Spleen (tissue), 11 donors: ENCODE measurements around the gene FOCAD. TPM values are rescaled to one million over a fixed set of nuclear protein-coding genes. Genes with fewer than 3 reads are reported as not detected.

ENCODE experiments used
- DNase-seq: peaks from one replicate; pipeline ENCODE4 v3.0.0-alpha.2; 2020
- H3K27ac ChIP-seq, 8 donors: fragments of 200-600 bp; sonication (generic) in 7 of 8; 1 replicate in 4 of 8; 2 replicates in 4 of 8; pipeline versions ENCODE4 v1.5.0 to v1.8.0; 2016 to 2021; ENCODE audit warnings: inconsistent platforms in 4 of 8, mild to moderate bottlenecking in 4 of 8, moderate library complexity in 1 of 8
- H3K27me3 ChIP-seq, 7 donors: fragments of 200-600 bp; sonication (generic) in 6 of 7; replicated peaks in 1 of 7; 1 replicate in 4 of 7; 2 replicates in 3 of 7; pipeline versions ENCODE4 v1.5.0 to v1.8.0; 2016 to 2021; ENCODE audit warnings: inconsistent platforms in 3 of 7, mild to moderate bottlenecking in 1 of 7
- H3K36me3 ChIP-seq, 6 donors: fragments of 200-600 bp; sonication (generic) in 5 of 6; 1 replicate in 4 of 6; 2 replicates in 2 of 6; pipeline versions ENCODE4 v1.5.0 to v1.8.0; 2016 to 2021; ENCODE audit warnings: inconsistent platforms in 2 of 6
- H3K4me1 ChIP-seq, 6 donors: fragments of 200-600 bp; sonication (generic) in 5 of 6; 1 replicate in 3 of 6; 2 replicates in 3 of 6; pipeline versions ENCODE4 v1.5.0 to v1.8.0; 2016 to 2021; ENCODE audit warnings: inconsistent platforms in 3 of 6
- H3K4me3 ChIP-seq, 8 donors: fragments of 200-600 bp; sonication (generic) in 7 of 8; 1 replicate in 4 of 8; 2 replicates in 4 of 8; pipeline versions ENCODE4 v1.5.0 to v1.8.0; 2016 to 2021; ENCODE audit warnings: inconsistent platforms in 4 of 8, mild to moderate bottlenecking in 4 of 8, moderate library complexity in 2 of 8
- H3K9me3 ChIP-seq, 8 donors: fragments of 200-600 bp; sonication (generic) in 7 of 8; 1 replicate in 4 of 8; 2 replicates in 4 of 8; pipeline versions ENCODE4 v1.5.0 to v1.8.0; 2016 to 2021; ENCODE audit warnings: inconsistent platforms in 4 of 8
- POLR2A ChIP-seq, 3 donors: fragments of 450-650 bp; IDR thresholded peaks; one replicate each; pipeline ENCODE4 v1.5.1; 2017; ENCODE audit warnings: antibody characterized with exemption in 3 of 3, mild to moderate bottlenecking in 1 of 3
- POLR2AphosphoS5 ChIP-seq, 3 donors: sonication (generic); formaldehyde crosslinking; IDR thresholded peaks; one replicate each; pipeline ENCODE4 v1.5.1; 2017; ENCODE audit warnings: antibody characterized with exemption in 3 of 3
- WGBS, 5 donors: extraction: QIAGEN DNeasy Blood & Tissue Kit in 3 of 5; methylation state at CpG; one replicate each; pipeline versions ENCODE4 v1.1.5 to v1.1.7; 2013 to 2018; 5-methylcytosine and 5-hydroxymethylcytosine counted together
- intact Hi-C: fragments of 100-400 bp; cut with DNase I; formaldehyde crosslinking; loops from one replicate; pipeline ENCODE4 v1.15.0; 2023; ENCODE audit warnings: low total_unique reads
- polyA plus RNA-seq, 3 donors: library from polyadenylated mRNA; stranded (reverse); fragments of 200-250 nt; gene quantifications; one replicate each; pipeline ENCODE4 v1.2.1, GENCODE V29; 2013
- total RNA-seq, 7 donors: library from RNA; depleted of rRNA in 3 of 7; stranded (reverse); fragments of >200 nt in 3 of 7; fragmentation: NEBNext Ultra II Directional in 4 of 7; extraction: Animal tissue kit (Norgen Biotek cat#: 25700) in 4 of 7; gene quantifications; one replicate each; pipeline versions ENCODE4 v1.1.0 to v1.2.1, GENCODE V29; 2016 to 2021
- TF ChIP-seq, protein P1 (sequence below), 11 experiments: fragments of 200-600 bp in 7 of 11; fragments of 450-650 bp in 4 of 11; sonication (generic) in 4 of 11; IDR thresholded peaks in 8 of 11; conservative IDR thresholded peaks in 3 of 11; 1 replicate in 7 of 11; 2 replicates in 4 of 11; pipeline versions ENCODE4 v1.4.0 to v1.8.0; 2016 to 2021; ENCODE audit warnings: antibody characterized with exemption in 11 of 11, inconsistent platforms in 4 of 11, mild to moderate bottlenecking in 1 of 11
- donor health status: healthy with polysubstance abuse.
- donor health status: DM: no; HTN: no; CAD: no; lungs with moderate emphysema.
- donor health status: DM: no; HTN: no; CAD: no.
- donor health status: Bipolar disorder and iron deficiency.
- donor health status: healthy.
- donor health status: DM: no; HTN: no; CAD: no.
- donor health status: DM: yes; HTN: yes; CAD: no.

FOCAD gene
- total and polyA plus RNA-seq, 10 donors = 3.0 to 33.2 (median 18.6) TPM

DNA sequence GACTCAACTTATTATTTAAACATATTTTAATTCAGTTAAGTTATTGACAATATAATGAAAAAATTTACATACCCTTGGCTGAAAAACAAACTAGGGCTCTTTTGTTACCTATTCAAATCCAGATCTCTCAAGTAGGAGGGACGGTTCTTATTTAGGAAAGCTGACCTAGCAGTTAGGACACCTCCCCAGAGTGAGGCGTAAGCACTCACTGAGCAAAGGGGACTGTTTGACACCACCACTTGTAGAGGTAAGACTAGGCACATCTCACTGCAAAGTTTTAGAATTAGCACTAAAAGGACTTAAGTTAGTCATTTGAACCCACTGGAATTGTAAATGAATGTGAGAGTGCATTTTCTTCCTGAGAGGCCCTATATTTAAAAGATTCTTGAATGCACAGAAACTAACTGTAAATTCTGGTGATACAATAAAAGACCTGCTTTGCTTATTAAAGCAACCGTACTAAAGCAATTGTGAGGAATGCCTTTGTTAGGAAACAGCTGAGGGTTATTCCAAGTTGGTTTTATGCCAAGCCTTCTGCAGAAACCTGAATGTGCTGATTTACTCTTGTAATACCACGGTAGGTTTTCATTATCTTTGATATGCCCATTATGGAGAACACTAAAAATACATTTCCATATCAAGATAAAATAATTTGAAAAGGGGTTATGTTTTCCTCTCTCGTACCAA, 331.2 kb downstream of the FOCAD start:
- Histone ChIP-seq H3K36me3 (peaks cover 0 to 73% (median 14%) of the 10 kb centered on the region in 6 donors), H3K9me3 (no peaks in the 10 kb centered on the region)

DNA sequence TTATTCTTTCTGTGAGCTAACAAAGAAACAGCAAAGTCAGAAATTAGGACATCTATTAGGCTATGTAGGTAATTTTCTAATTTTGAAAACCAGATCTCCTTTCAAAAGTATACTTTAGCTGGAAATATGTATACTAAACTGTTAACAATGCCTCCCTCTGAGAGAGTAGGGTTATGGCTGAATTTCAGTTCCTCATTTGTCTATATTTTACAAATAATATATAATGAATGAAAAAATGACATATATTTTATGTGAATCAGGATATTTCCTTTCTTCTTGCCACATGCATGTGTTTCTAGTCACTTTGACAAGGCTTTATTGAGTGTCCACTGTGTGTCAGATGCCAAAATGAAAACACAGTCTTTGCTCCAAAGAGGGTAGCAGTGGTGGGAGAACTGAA, 331.9 kb downstream of the FOCAD start:
- peaks cover 0 to 7% (median 0%) of the 10 kb centered on the region in 6 donors for H3K4me1 ChIP-seq
- no peak overlapping the region for H3K4me3 ChIP-seq
- intact Hi-C loops = no loop called here
- H3K9me3 ChIP-seq = no peaks in the 10 kb centered on the region
- H3K27me3 ChIP-seq = no peaks in the 10 kb centered on the region
- DNase-seq = no peak
- TF ChIP-seq, protein P1, sequence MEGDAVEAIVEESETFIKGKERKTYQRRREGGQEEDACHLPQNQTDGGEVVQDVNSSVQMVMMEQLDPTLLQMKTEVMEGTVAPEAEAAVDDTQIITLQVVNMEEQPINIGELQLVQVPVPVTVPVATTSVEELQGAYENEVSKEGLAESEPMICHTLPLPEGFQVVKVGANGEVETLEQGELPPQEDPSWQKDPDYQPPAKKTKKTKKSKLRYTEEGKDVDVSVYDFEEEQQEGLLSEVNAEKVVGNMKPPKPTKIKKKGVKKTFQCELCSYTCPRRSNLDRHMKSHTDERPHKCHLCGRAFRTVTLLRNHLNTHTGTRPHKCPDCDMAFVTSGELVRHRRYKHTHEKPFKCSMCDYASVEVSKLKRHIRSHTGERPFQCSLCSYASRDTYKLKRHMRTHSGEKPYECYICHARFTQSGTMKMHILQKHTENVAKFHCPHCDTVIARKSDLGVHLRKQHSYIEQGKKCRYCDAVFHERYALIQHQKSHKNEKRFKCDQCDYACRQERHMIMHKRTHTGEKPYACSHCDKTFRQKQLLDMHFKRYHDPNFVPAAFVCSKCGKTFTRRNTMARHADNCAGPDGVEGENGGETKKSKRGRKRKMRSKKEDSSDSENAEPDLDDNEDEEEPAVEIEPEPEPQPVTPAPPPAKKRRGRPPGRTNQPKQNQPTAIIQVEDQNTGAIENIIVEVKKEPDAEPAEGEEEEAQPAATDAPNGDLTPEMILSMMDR (IDR thresholded peaks at IDR 0.05 in 8 of 11, conservative IDR thresholded peaks at IDR 0.05 in 3 of 11) = no peak
- TF ChIP-seq POLR2A (IDR thresholded peaks at IDR 0.05) = no peak
- TF ChIP-seq POLR2AphosphoS5 (IDR thresholded peaks at IDR 0.05) = no peak
- no peak overlapping the region for H3K27ac ChIP-seq
- peaks cover 0 to 66% (median 8%) of the 10 kb centered on the region in 6 donors for H3K36me3 ChIP-seq

More for the DNA sequence above, 331.2 kb downstream of the FOCAD start:
- TF ChIP-seq POLR2AphosphoS5 (IDR thresholded peaks at IDR 0.05) (no peak), POLR2A (IDR thresholded peaks at IDR 0.05) (no peak)
- TF ChIP-seq, protein P1 (IDR thresholded peaks at IDR 0.05 in 8 of 11, conservative IDR thresholded peaks at IDR 0.05 in 3 of 11) = no peak
- H3K4me3 ChIP-seq = no peak overlapping the region
- H3K27ac ChIP-seq = no peak overlapping the region
- DNase-seq = no peak
- H3K27me3 ChIP-seq = no peaks in the 10 kb centered on the region
- 81 to 95% (median 90%) methylated on average over 5 of the region's 5 CpGs for WGBS, 5 donors
- H3K4me1 ChIP-seq = peaks cover 0 to 7% (median 0%) of the 10 kb centered on the region in 6 donors
- intact Hi-C loops = no loop called here

DNA sequence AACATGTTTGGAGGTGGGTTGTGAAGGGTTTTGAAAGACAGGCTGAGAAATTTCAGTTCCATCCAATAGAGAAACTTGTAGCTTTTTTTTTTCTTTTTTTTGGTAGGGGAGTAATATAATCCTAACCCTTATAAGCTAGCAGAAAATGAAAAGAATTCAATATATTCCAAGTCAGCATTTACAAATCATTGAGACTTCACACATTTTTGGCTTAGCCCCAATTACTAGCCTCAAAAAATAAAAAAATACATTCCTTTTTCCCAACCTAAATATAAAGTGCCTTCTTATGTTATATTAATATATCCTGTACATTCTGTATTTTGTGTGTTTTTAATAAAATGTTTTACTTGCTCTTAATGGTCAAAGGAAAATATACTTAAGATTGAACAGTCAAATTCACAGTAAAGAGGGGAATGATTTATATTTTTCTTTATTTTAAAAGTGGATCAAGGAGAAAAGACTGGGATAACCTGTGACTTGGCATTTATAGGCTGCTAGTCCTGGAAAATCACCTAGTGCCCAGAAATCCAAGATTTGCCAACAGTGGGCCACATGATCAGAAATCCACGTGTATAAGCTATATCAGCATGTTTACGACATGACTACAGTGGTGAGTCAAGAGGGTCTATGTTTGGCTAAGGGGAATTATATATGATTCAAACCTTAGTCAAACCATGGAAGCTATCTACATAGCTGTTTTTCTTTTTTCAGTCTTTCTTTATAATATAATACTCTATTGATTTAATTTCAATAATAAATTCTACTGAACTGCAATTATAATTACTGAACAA, 332.8 kb downstream of the FOCAD start:
- TF ChIP-seq POLR2A (IDR thresholded peaks at IDR 0.05) (no peak), POLR2AphosphoS5 (IDR thresholded peaks at IDR 0.05) (no peak)
- TF ChIP-seq, protein P1 (IDR thresholded peaks at IDR 0.05 in 8 of 11, conservative IDR thresholded peaks at IDR 0.05 in 3 of 11) = no peak
- peaks cover 0 to 57% (median 6%) of the 10 kb centered on the region in 6 donors for H3K36me3 ChIP-seq
- no peak overlapping the region for H3K27ac ChIP-seq
- WGBS, 5 donors = 76 to 92% (median 81%) methylated on average over 2 of the region's 2 CpGs
- no peak overlapping the region for H3K4me3 ChIP-seq
- no peaks in the 10 kb centered on the region for H3K27me3 ChIP-seq
- intact Hi-C loops = no loop called here
- H3K4me1 ChIP-seq = peaks cover 0 to 7% (median 0%) of the 10 kb centered on the region in 6 donors
- DNase-seq = no peak
- H3K9me3 ChIP-seq = peaks cover 0 to under 1% (median 0%) of the 10 kb centered on the region in 8 donors

DNA sequence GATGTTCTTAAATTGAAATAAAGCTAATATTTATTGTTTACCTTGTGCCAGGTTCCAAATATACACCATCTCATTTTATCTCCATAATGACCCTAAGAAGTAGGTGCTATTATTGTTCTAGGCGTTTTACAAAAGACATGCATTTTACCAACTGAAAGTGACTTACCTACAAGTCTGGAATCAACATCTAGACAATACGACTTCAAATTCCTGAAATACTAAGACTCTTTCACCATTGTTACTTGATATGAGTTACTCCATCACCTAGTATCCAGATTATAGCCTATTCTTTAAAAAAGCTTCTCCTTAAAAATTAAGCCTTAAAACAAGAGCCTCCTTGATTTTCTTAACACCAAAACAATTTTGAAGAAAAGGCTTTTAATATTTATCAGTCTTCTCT, 334.1 kb downstream of the FOCAD start:
- 89 to 97% (median 90%) methylated on average over 2 of the region's 2 CpGs for WGBS, 5 donors
- Histone ChIP-seq H3K27me3 (no peaks in the 10 kb centered on the region), H3K36me3 (peaks cover 0 to 47% (median 6%) of the 10 kb centered on the region in 6 donors), H3K4me3 (no peak overlapping the region), H3K27ac (no peak overlapping the region), H3K4me1 (peaks cover 0 to 7% (median 0%) of the 10 kb centered on the region in 6 donors), H3K9me3 (peaks cover 0 to 5% (median 0%) of the 10 kb centered on the region in 8 donors)
- intact Hi-C loops = no loop called here
- no peak for DNase-seq
- TF ChIP-seq, protein P1 (IDR thresholded peaks at IDR 0.05 in 8 of 11, conservative IDR thresholded peaks at IDR 0.05 in 3 of 11) = no peak
- TF ChIP-seq POLR2A (IDR thresholded peaks at IDR 0.05) = no peak
- TF ChIP-seq POLR2AphosphoS5 (IDR thresholded peaks at IDR 0.05) = no peak
